WTC11 (cell line): ENCODE data around the gene PLK3. TPM values are rescaled to one million over a fixed set of nuclear protein-coding genes. Genes with fewer than 3 reads are reported as not detected.

Source experiments
- ATAC-seq: fragments of 200-7000 bp; cut with Tn5 transposase; 2 replicates; pipeline ENCODE4 v1.10.0; 2021; ENCODE audit warnings: mild to moderate bottlenecking, moderate library complexity
- CTCF ChIA-PET: fragments of 300-600 bp; sonication (Branson Sonifier 250); formaldehyde crosslinking; loops from one replicate; lab custom pipeline; 2021; ENCODE audit warnings: antibody characterized with exemption; lab: Charles Lee
- POLR2A ChIA-PET: fragments of 350-600 bp; sonication (Branson Sonifier 250); formaldehyde crosslinking; loops from one replicate; lab custom pipeline; 2021; ENCODE audit warnings: antibody characterized with exemption; lab: Charles Lee
- DNase-seq: peaks from one replicate; pipeline ENCODE4 v3.0.0; 2021; ENCODE audit warnings: low spot score
- H3K27ac Mint-ChIP-seq: 2 replicates; pipeline ENCODE4 v1.8.0; 2021; ENCODE audit warnings: mixed read lengths
- H3K27me3 Mint-ChIP-seq: 2 replicates; pipeline ENCODE4 v1.8.0; 2021; ENCODE audit warnings: low read depth, mild to moderate bottlenecking, moderate library complexity, mixed read lengths
- H3K36me3 Mint-ChIP-seq: 2 replicates; pipeline ENCODE4 v1.8.0; 2021; ENCODE audit warnings: mixed read lengths
- H3K4me1 Mint-ChIP-seq: 2 replicates; pipeline ENCODE4 v1.8.0; 2022; ENCODE audit warnings: mixed read lengths
- H3K4me3 Mint-ChIP-seq: 2 replicates; pipeline ENCODE4 v1.8.0; 2021; ENCODE audit warnings: mild to moderate bottlenecking, moderate library complexity, mixed read lengths
- H3K9me3 Mint-ChIP-seq: 2 replicates; pipeline ENCODE4 v1.8.0; 2021; ENCODE audit warnings: mixed read lengths
- HMGA2 ChIP-seq: fragments of 250-450 bp; sonication (Bioruptor Pico); IDR thresholded peaks from 2 replicates; pipeline ENCODE4 v1.4.0; 2021; ENCODE audit warnings: mild to moderate bottlenecking, moderate library complexity
- IRF2 ChIP-seq: sonication (generic); formaldehyde crosslinking; IDR thresholded peaks from 2 replicates; pipeline ENCODE4 v1.8.0; 2022; ENCODE audit warnings: low read depth, missing genetic modification reagents, borderline replicate concordance
- NFATC4 ChIP-seq: fragments of 250-450 bp; sonication (Bioruptor Pico); IDR thresholded peaks from 2 replicates; pipeline ENCODE4 v1.9.0; 2021; ENCODE audit warnings: mild to moderate bottlenecking
- PRRX2 ChIP-seq: fragments of 250-450 bp; sonication (Bioruptor Pico); IDR thresholded peaks from 2 replicates; pipeline ENCODE4 v1.8.0; 2021; ENCODE audit warnings: mild to moderate bottlenecking
- SMAD3 ChIP-seq: sonication (generic); formaldehyde crosslinking; IDR thresholded peaks from 2 replicates; pipeline ENCODE4 v1.8.0; 2022; ENCODE audit warnings: missing genetic modification reagents, mild to moderate bottlenecking, borderline replicate concordance
- TCF7 ChIP-seq: sonication (generic); formaldehyde crosslinking; IDR thresholded peaks from 2 replicates; pipeline ENCODE4 v1.8.0; 2022; ENCODE audit warnings: mild to moderate bottlenecking, low read depth, missing genetic modification reagents, moderate library complexity
- ZNF121 ChIP-seq: sonication (generic); formaldehyde crosslinking; IDR thresholded peaks from 2 replicates; pipeline ENCODE4 v1.8.0; 2023; ENCODE audit warnings: missing genetic modification reagents
- ZNF416 ChIP-seq: fragments of 250-450 bp; sonication (Bioruptor Pico); IDR thresholded peaks from 2 replicates; pipeline ENCODE4 v1.9.0; 2021; ENCODE audit warnings: mild to moderate bottlenecking, inconsistent platforms
- ZNF671 ChIP-seq: fragments of 250-450 bp; sonication (Bioruptor Pico); IDR thresholded peaks from 2 replicates; pipeline ENCODE4 v1.8.0; 2021; ENCODE audit warnings: mild to moderate bottlenecking
- total RNA-seq: library from RNA; stranded (reverse); gene quantifications from 3 replicates; pipeline ENCODE4 v1.2.3, GENCODE V29; 2021
- TF ChIP-seq, protein P1 (sequence below): sonication (generic); formaldehyde crosslinking; conservative IDR thresholded peaks from 2 replicates; pipeline ENCODE4 v1.8.1; 2023; ENCODE audit warnings: mild to moderate bottlenecking, low read depth, missing genetic modification reagents, moderate library complexity
- TF ChIP-seq, protein P2 (sequence below): fragments of 250-450 bp; sonication (Bioruptor Pico); conservative IDR thresholded peaks from 2 replicates; pipeline ENCODE4 v1.9.0; 2021; ENCODE audit warnings: mild to moderate bottlenecking
- TF ChIP-seq, protein P3 (sequence below): sonication (generic); formaldehyde crosslinking; IDR thresholded peaks from 2 replicates; pipeline ENCODE4 v1.8.0; 2022; ENCODE audit warnings: missing genetic modification reagents
- TF ChIP-seq, protein P4 (sequence below): fragments of 250-450 bp; sonication (Bioruptor Pico); IDR thresholded peaks from 2 replicates; pipeline ENCODE4 v1.9.0; 2021; ENCODE audit warnings: mild to moderate bottlenecking
- TF ChIP-seq, protein P5 (sequence below): sonication (generic); formaldehyde crosslinking; IDR thresholded peaks from 2 replicates; pipeline ENCODE4 v1.8.0; 2022; ENCODE audit warnings: mild to moderate bottlenecking, missing genetic modification reagents
- TF ChIP-seq, protein P6 (sequence below): sonication (generic); formaldehyde crosslinking; IDR thresholded peaks from 2 replicates; pipeline ENCODE4 v1.8.1; 2022; ENCODE audit warnings: missing genetic modification reagents, borderline replicate concordance

Gene PLK3
- total RNA-seq, 1 experiment from 2014 or later, result 16.4 TPM

DNA sequence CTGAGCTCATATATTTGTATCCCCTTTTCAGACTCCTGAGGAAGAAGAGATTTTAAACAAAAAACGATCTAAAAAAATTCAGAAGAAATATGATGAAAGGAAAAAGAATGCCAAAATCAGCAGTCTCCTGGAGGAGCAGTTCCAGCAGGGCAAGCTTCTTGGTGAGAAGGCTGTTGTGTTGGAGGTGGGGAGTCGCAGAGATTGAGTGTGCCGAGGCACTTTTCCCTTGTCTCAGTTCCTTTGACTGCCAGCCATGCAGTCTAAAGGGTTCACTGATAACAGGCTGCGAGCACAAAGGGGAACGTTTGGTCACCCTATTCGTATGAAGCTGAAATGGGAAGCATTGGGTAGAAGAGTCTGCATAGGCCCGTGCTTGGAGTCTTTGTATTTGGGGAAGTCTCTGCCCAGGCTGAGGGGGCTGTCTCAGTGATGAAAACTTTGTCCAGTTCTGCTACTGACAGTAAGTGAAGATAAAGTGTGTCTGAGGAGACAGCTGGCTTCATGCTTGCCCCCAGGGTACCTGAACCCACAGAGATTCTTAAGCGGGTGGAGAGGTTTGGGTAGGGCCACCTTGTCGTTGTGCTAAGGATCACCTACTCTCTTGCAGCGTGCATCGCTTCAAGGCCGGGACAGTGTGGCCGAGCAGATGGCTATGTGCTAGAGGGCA lies 22.1 kb upstream of the PLK3 start (continued):
- TF ChIP-seq, protein P1, sequence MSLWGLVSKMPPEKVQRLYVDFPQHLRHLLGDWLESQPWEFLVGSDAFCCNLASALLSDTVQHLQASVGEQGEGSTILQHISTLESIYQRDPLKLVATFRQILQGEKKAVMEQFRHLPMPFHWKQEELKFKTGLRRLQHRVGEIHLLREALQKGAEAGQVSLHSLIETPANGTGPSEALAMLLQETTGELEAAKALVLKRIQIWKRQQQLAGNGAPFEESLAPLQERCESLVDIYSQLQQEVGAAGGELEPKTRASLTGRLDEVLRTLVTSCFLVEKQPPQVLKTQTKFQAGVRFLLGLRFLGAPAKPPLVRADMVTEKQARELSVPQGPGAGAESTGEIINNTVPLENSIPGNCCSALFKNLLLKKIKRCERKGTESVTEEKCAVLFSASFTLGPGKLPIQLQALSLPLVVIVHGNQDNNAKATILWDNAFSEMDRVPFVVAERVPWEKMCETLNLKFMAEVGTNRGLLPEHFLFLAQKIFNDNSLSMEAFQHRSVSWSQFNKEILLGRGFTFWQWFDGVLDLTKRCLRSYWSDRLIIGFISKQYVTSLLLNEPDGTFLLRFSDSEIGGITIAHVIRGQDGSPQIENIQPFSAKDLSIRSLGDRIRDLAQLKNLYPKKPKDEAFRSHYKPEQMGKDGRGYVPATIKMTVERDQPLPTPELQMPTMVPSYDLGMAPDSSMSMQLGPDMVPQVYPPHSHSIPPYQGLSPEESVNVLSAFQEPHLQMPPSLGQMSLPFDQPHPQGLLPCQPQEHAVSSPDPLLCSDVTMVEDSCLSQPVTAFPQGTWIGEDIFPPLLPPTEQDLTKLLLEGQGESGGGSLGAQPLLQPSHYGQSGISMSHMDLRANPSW (CRISPR knock-in tag), result no peak
- no peak for TF ChIP-seq ZNF121

DNA sequence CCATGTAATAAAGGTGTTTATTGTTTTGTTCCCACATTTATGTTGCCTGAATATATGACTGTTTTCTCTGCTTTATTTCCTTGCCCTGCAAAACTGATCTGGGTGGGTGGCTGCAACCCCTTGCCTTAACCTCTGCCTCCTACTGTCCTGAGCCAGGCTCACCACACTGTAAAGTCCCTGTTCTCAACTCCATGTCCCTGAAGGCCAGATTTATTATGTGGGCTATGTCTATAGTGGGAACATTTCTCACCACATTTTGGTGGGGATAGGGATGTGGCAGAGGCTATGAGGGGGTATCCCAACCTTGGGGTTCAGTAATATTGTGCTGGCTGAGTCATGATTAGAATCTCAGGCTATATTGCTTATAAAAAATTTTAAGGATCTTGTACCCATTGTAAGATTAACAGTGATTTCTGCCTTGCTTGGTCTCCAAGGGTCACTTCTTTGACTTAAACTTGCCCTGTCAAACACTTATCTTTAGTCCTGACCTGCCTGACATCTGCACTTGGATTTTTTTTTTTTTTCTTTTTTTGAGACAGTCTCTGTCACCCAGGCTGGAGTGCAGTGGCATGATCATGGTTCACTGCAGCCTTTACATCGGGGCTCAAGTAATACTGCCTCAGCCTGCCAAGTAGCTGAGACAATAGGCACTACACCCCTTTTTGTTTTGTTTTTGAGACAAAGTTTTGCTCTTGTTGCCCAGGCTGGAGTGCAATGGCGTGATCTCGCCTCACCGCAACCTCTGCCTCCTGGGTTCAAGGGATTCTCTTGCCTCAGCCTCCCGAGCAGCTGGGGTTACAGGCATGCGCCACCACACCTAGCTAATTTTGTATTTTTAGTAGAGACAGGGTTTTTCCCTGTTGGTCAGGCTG lies 21.2 kb upstream of the PLK3 start:
- no peak for ATAC-seq
- peak overlapping the region; percentile 87 for H3K4me3 Mint-ChIP-seq
- H3K9me3 Mint-ChIP-seq, result no peaks in the 10 kb centered on the region
- CTCF ChIA-PET, result interaction anchor here (0.5 kb wide), 1 partner anchor 174 kb away, joined by 3 read pairs; no protein-coding TSS in a partner anchor
- peaks cover 30% of the 10 kb centered on the region for H3K4me1 Mint-ChIP-seq
- H3K27me3 Mint-ChIP-seq, result no peaks in the 10 kb centered on the region
- TF ChIP-seq ZNF416 (no peak), IRF2 (CRISPR knock-in tag) (no peak), ZNF671 (CRISPR knock-in tag) (peak; percentile 65; the same call in 1 of the 2 replicates), NFATC4 (peak; percentile 75; the same call in 1 of the 2 replicates)
- TF ChIP-seq, protein P2, sequence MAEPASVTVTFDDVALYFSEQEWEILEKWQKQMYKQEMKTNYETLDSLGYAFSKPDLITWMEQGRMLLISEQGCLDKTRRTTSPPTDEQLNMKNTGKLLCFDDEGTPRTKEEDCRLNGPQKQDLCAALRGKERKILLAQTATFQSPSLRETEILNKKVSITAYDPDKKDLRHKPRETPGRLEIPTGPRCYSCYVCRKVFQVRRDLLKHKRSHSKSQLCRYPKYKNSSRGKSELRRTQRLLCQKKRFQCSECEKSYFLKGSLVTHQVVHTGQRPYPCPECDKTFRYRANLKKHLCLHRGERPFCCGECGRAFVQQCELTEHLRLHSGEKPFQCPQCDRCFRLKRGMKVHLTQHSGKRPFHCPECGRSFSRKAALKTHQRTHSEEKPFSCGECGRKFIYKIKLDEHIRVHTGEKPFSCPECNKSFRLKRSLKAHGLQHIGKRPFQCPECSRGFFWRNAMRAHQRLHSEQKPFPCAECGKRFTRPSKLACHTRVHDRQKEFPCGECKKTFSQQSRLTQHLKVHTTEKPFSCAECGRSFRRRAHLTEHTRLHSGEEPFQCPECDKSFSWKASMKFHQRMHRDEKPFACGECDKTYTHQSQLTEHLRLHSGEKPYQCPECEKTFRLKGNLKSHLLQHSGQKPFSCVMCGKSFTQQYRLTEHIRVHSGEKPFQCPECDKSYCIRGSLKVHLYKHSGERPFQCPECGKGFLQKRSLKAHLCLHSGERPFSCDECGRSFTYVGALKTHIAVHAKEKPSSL (CRISPR knock-in tag), result 0 out of 2 replicates have a peak, but pooled peaks have one; percentile 16
- TF ChIP-seq, protein P3, sequence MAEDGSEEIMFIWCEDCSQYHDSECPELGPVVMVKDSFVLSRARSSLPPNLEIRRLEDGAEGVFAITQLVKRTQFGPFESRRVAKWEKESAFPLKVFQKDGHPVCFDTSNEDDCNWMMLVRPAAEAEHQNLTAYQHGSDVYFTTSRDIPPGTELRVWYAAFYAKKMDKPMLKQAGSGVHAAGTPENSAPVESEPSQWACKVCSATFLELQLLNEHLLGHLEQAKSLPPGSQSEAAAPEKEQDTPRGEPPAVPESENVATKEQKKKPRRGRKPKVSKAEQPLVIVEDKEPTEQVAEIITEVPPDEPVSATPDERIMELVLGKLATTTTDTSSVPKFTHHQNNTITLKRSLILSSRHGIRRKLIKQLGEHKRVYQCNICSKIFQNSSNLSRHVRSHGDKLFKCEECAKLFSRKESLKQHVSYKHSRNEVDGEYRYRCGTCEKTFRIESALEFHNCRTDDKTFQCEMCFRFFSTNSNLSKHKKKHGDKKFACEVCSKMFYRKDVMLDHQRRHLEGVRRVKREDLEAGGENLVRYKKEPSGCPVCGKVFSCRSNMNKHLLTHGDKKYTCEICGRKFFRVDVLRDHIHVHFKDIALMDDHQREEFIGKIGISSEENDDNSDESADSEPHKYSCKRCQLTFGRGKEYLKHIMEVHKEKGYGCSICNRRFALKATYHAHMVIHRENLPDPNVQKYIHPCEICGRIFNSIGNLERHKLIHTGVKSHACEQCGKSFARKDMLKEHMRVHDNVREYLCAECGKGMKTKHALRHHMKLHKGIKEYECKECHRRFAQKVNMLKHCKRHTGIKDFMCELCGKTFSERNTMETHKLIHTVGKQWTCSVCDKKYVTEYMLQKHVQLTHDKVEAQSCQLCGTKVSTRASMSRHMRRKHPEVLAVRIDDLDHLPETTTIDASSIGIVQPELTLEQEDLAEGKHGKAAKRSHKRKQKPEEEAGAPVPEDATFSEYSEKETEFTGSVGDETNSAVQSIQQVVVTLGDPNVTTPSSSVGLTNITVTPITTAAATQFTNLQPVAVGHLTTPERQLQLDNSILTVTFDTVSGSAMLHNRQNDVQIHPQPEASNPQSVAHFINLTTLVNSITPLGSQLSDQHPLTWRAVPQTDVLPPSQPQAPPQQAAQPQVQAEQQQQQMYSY (CRISPR knock-in tag), result no peak
- TF ChIP-seq, all 79 proteins: peak for 3
- Mint-ChIP-seq H3K36me3 (peaks cover 49% of the 10 kb centered on the region), H3K27ac (peak overlapping the region; percentile 94)
- POLR2A ChIA-PET, result interaction anchor here (0.7 kb wide), 1 partner anchor 21 kb away, joined by 3 read pairs; the partner anchor contains the start of gene PLK3
- no peak for DNase-seq

DNA sequence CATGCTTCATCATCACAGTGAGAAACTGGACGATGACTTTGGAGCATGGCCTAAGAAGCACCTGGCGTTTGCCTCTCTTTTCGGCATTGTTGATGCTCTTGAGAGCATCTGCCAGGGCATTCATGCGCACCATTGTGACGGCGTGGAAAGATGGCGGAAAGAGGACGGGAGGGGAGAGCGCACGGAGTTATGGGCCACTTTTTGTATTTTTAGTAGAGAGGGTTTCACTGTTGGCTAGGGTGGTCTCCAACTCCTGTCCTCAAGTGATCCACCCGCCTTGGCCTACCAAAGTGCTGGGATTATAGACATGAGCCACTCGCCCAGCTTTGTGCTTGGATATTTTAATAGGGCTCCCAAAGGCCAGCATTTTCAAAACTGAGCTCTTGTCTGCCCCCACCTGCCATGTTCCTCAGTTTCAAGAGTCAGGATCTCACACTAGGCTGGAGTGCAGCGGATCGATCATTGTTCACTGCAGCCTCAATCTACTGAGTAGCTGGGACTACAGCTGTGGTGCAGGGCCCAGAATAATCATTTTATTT lies 19.5 kb upstream of the PLK3 start:
- H3K9me3 Mint-ChIP-seq, result no peaks in the 10 kb centered on the region
- ChIA-PET POLR2A (interaction anchor here (0.9 to 1.2 kb wide), 5 partner anchors 20 to 59 kb away, joined by 4 to 10 read pairs (median 4); partner anchors contain the start of gene PLK3), CTCF (interaction anchor here (0.5 to 2.1 kb wide), 9 partner anchors 9 to 576 kb away, joined by 3 to 11 read pairs (median 4); partner anchors contain the start of genes PLK3 and RNU5D-1)
- ATAC-seq (peak; percentile 9), DNase-seq (no peak)
- H3K27ac Mint-ChIP-seq, result peak overlapping the region; percentile 91
- H3K36me3 Mint-ChIP-seq, result peaks cover 49% of the 10 kb centered on the region
- H3K27me3 Mint-ChIP-seq, result peaks cover 8% of the 10 kb centered on the region
- H3K4me3 Mint-ChIP-seq, result no peak overlapping the region
- peaks cover 37% of the 10 kb centered on the region for H3K4me1 Mint-ChIP-seq
- no peak; the same call in 1 of the 2 replicates for TF ChIP-seq PRRX2 (CRISPR knock-in tag)
- TF ChIP-seq TCF7 (CRISPR knock-in tag), result no peak
- TF ChIP-seq, protein P4, sequence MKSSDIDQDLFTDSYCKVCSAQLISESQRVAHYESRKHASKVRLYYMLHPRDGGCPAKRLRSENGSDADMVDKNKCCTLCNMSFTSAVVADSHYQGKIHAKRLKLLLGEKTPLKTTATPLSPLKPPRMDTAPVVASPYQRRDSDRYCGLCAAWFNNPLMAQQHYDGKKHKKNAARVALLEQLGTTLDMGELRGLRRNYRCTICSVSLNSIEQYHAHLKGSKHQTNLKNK (CRISPR knock-in tag), result no peak
- TF ChIP-seq, protein P5, sequence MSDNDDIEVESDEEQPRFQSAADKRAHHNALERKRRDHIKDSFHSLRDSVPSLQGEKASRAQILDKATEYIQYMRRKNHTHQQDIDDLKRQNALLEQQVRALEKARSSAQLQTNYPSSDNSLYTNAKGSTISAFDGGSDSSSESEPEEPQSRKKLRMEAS, result no peak
- TF ChIP-seq ZNF671 (CRISPR knock-in tag), result peak; percentile 73
- TF ChIP-seq, protein P2 (CRISPR knock-in tag), result peak; percentile 57
- TF ChIP-seq SMAD3 (CRISPR knock-in tag), result no peak
- TF ChIP-seq ZNF416, result peak; percentile 77
- TF ChIP-seq, protein P6, sequence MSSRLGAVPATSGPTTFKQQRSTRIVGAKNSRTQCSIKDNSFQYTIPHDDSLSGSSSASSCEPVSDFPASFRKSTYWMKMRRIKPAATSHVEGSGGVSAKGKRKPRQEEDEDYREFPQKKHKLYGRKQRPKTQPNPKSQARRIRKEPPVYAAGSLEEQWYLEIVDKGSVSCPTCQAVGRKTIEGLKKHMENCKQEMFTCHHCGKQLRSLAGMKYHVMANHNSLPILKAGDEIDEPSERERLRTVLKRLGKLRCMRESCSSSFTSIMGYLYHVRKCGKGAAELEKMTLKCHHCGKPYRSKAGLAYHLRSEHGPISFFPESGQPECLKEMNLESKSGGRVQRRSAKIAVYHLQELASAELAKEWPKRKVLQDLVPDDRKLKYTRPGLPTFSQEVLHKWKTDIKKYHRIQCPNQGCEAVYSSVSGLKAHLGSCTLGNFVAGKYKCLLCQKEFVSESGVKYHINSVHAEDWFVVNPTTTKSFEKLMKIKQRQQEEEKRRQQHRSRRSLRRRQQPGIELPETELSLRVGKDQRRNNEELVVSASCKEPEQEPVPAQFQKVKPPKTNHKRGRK (CRISPR knock-in tag), result no peak
- TF ChIP-seq HMGA2 (CRISPR knock-in tag), result no peak
